Breast epithelium (tissue), 4 donors: ENCODE measurements around the gene ATRX. TPM values are rescaled to one million over a fixed set of nuclear protein-coding genes. Genes with fewer than 3 reads are reported as not detected.
"Not testable (repeated sequence)": the region's sequence is repeated elsewhere in the genome, so short reads cannot be mapped to it uniquely, and the experiment has no call there.

ENCODE experiments used
- DNase-seq, 2 donors: peaks; one replicate each; pipeline ENCODE4 v3.0.0-alpha.2; 2019; ENCODE audit warnings: low spot score in 2 of 2
- H3K27ac ChIP-seq, 2 donors: fragments of 200-600 bp; sonication (generic) in 1 of 2; one replicate each; pipeline ENCODE4 v1.5.1; 2016 to 2019; ENCODE audit warnings: mild to moderate bottlenecking in 1 of 2
- H3K27me3 ChIP-seq, 2 donors: fragments of 200-600 bp; sonication (generic) in 1 of 2; one replicate each; pipeline versions ENCODE4 v1.5.1 to v1.6.0; 2017 to 2019; ENCODE audit warnings: control low read depth in 1 of 2, mild to moderate bottlenecking in 1 of 2
- H3K36me3 ChIP-seq: fragments of 200-600 bp; one replicate; pipeline ENCODE4 v1.5.1; 2019
- H3K4me1 ChIP-seq, 2 donors: fragments of 200-600 bp; sonication (generic); one replicate each; pipeline ENCODE4 v1.5.1; 2016 to 2019; ENCODE audit warnings: control low read depth in 1 of 2
- H3K4me3 ChIP-seq, 3 donors: fragments of 200-600 bp; sonication (generic); 1 replicate in 2 of 3; 2 replicates in 1 of 3; pipeline ENCODE4 v1.5.1; 2016 to 2019; ENCODE audit warnings: mild to moderate bottlenecking in 3 of 3, moderate library complexity in 2 of 3
- H3K9me3 ChIP-seq, 2 donors: fragments of 200-600 bp; sonication (generic) in 1 of 2; one replicate each; pipeline ENCODE4 v1.5.1; 2016 to 2019; ENCODE audit warnings: control low read depth in 1 of 2
- CTCF ChIP-seq, 3 donors: fragments of 450-650 bp; IDR thresholded peaks; one replicate each; pipeline ENCODE4 v1.5.1; 2016 to 2017; ENCODE audit warnings: antibody characterized with exemption in 3 of 3, mild to moderate bottlenecking in 3 of 3, moderate library complexity in 3 of 3
- POLR2A ChIP-seq: fragments of 450-650 bp; IDR thresholded peaks from one replicate; pipeline ENCODE4 v1.6.1; 2016; ENCODE audit warnings: antibody characterized with exemption, mild to moderate bottlenecking, moderate library complexity
- POLR2AphosphoS5 ChIP-seq, 3 donors: sonication (generic); formaldehyde crosslinking; IDR thresholded peaks; one replicate each; pipeline ENCODE4 v1.6.1; 2017; ENCODE audit warnings: antibody characterized with exemption in 3 of 3
- intact Hi-C: fragments of 100-400 bp; cut with DNase I; formaldehyde crosslinking; loops from one replicate; pipeline ENCODE4 v1.15.1; 2023; ENCODE audit warnings: low total_unique reads
- total RNA-seq, 3 donors: library from RNA; depleted of rRNA; stranded (reverse); fragments of >200 nt; gene quantifications; one replicate each; pipeline ENCODE4 v1.1.0, GENCODE V29; 2016

Gene ATRX
- total RNA-seq: 100 to 1,000 TPM in 2 of 3 donors, 10 to 100 TPM in 1; 87.1 to 137 (median 125) TPM

GRCh38 chrX:77785486-77786364 is at the start of gene ATRX:
Gene ATRX (minus strand): TSS chrX:77786216. CDS start chrX:77786001, 215 bp downstream.
- Histone ChIP-seq H3K9me3 (no peaks in the 10 kb centered on the region), H3K4me3 (peak within 1 kb of the TSS; percentile 56 to 72 (median 62)), H3K27ac (peak within 1 kb of the TSS; percentile 94 to 95), H3K4me1 (no peaks in the 10 kb centered on the region), H3K27me3 (no peaks in the 10 kb centered on the region), H3K36me3 (no peaks in the 10 kb centered on the region)
- intact Hi-C loops: no loop called here
- TF ChIP-seq POLR2A (no peak), POLR2AphosphoS5 (IDR thresholded peaks at IDR 0.05) (peak; percentile 20 to 73 (median 56))
- peak; percentile 58 to 60 for DNase-seq

GRCh38 chrX:77831544-77831943 is 45.5 kb upstream of the ATRX start:
- H3K4me1 ChIP-seq, H3K27me3 ChIP-seq, DNase-seq, H3K27ac ChIP-seq, intact Hi-C loops, H3K36me3 ChIP-seq, H3K9me3 ChIP-seq, H3K4me3 ChIP-seq: not testable (repeated sequence)

- H3K36me3 ChIP-seq, DNase-seq, H3K4me1 ChIP-seq, intact Hi-C loops, H3K4me3 ChIP-seq, H3K9me3 ChIP-seq, H3K27ac ChIP-seq, H3K27me3 ChIP-seq: not testable (repeated sequence)
Measured at GRCh38 chrX:77821989-77822388, 36.0 kb upstream of the ATRX start.

- DNase-seq: no peak
- H3K27ac ChIP-seq: no peak overlapping the region
- no peaks in the 10 kb centered on the region for H3K4me1 ChIP-seq
- no peaks in the 10 kb centered on the region for H3K36me3 ChIP-seq
- peaks cover 0 to under 1% of the 10 kb centered on the region in 2 donors for H3K27me3 ChIP-seq
- intact Hi-C loops: no loop called here
- TF ChIP-seq POLR2A (no peak), POLR2AphosphoS5 (IDR thresholded peaks at IDR 0.05) (no peak), CTCF (IDR thresholded peaks at IDR 0.05) (no peak)
- no peak overlapping the region for H3K4me3 ChIP-seq
- no peaks in the 10 kb centered on the region for H3K9me3 ChIP-seq
Measured at GRCh38 chrX:77820091-77820727, 34.2 kb upstream of the ATRX start.

- Histone ChIP-seq H3K9me3 (peaks cover 7% of the 10 kb centered on the region in 2 donors), H3K36me3 (no peaks in the 10 kb centered on the region), H3K27ac (no peak overlapping the region), H3K4me3 (no peak overlapping the region), H3K27me3 (peaks cover 0 to 4% of the 10 kb centered on the region in 2 donors), H3K4me1 (no peaks in the 10 kb centered on the region)
- no peak for DNase-seq
- TF ChIP-seq POLR2A: no peak
- TF ChIP-seq CTCF (IDR thresholded peaks at IDR 0.05): no peak
- no peak for TF ChIP-seq POLR2AphosphoS5 (IDR thresholded peaks at IDR 0.05)
- intact Hi-C loops: no loop called here
Measured at GRCh38 chrX:77814210-77814609, 28.2 kb upstream of the ATRX start.

GRCh38 chrX:77802201-77802600 is 16.2 kb upstream of the ATRX start:
- Histone ChIP-seq H3K4me3 (no peak overlapping the region), H3K9me3 (peaks cover 0 to 11% of the 10 kb centered on the region in 2 donors), H3K27me3 (no peaks in the 10 kb centered on the region), H3K27ac (no peak overlapping the region), H3K4me1 (no peaks in the 10 kb centered on the region), H3K36me3 (no peaks in the 10 kb centered on the region)
- intact Hi-C loops: no loop called here
- no peak for TF ChIP-seq POLR2AphosphoS5 (IDR thresholded peaks at IDR 0.05)
- no peak for TF ChIP-seq CTCF (IDR thresholded peaks at IDR 0.05)
- TF ChIP-seq POLR2A: no peak
- DNase-seq: no peak
